Mesendoderm (in vitro differentiated cells): ENCODE data around the gene DACT1.
A peak's percentile ranks its signal among the peaks of the same experiment; 100 is the strongest.

Experiments
- DNase-seq: peaks from one replicate; pipeline ENCODE4 v3.0.0; 2013
- H2AK5ac ChIP-seq: 2 replicates; pipeline ENCODE4 v1.6.1; 2013; ENCODE audit warnings: low read length, inconsistent platforms
- H2BK120ac ChIP-seq: 2 replicates; pipeline ENCODE4 v1.6.1; 2013; ENCODE audit warnings: low read depth, mild to moderate bottlenecking, low read length, moderate library complexity, mixed read lengths
- H2BK15ac ChIP-seq: replicated peaks from 2 replicates; pipeline ENCODE4 v1.6.1; 2013; ENCODE audit warnings: low read depth, mild to moderate bottlenecking, moderate library complexity
- H2BK5ac ChIP-seq: 2 replicates; pipeline ENCODE4 v1.6.1; 2013; ENCODE audit warnings: low read length, inconsistent platforms
- H3K18ac ChIP-seq: 2 replicates; pipeline ENCODE4 v1.6.1; 2013; ENCODE audit warnings: mild to moderate bottlenecking, low read length, mixed read lengths
- H3K23ac ChIP-seq: one replicate; pipeline ENCODE4 v1.6.1; 2013; ENCODE audit warnings: low read length
- H3K27ac ChIP-seq: 2 replicates; pipeline ENCODE4 v1.5.1; 2013; ENCODE audit warnings: low read depth, mild to moderate bottlenecking, inconsistent platforms, low read length, moderate library complexity
- H3K27me3 ChIP-seq: 2 replicates; pipeline ENCODE4 v1.6.1; 2013; ENCODE audit warnings: low read length, control low read depth, mild to moderate bottlenecking, inconsistent platforms; ENCODE audit not compliant: insufficient read depth, poor library complexity
- H3K36me3 ChIP-seq: 2 replicates; pipeline ENCODE4 v1.6.1; 2013; ENCODE audit warnings: low read length, inconsistent platforms; ENCODE audit not compliant: control insufficient read depth, insufficient read depth
- H3K4ac ChIP-seq: one replicate; pipeline ENCODE4 v1.6.1; 2013; ENCODE audit warnings: low read depth, mild to moderate bottlenecking, low read length, moderate library complexity
- H3K4me1 ChIP-seq: 2 replicates; pipeline ENCODE4 v1.6.1; 2013; ENCODE audit warnings: low read depth, low read length, inconsistent platforms; ENCODE audit not compliant: control insufficient read depth
- H3K4me2 ChIP-seq: 2 replicates; pipeline ENCODE4 v1.6.1; 2013; ENCODE audit warnings: low read length
- H3K4me3 ChIP-seq: 2 replicates; pipeline ENCODE4 v1.5.1; 2013; ENCODE audit warnings: mild to moderate bottlenecking, low read length
- H3K56ac ChIP-seq: one replicate; pipeline ENCODE4 v1.6.1; 2013; ENCODE audit warnings: low read length
- H3K79me1 ChIP-seq: 2 replicates; pipeline ENCODE4 v1.6.1; 2013; ENCODE audit warnings: low read length, inconsistent platforms
- H3K79me2 ChIP-seq: 2 replicates; pipeline ENCODE4 v1.6.1; 2013; ENCODE audit warnings: mild to moderate bottlenecking, low read length; ENCODE audit not compliant: control insufficient read depth, insufficient read depth
- H3K9ac ChIP-seq: 2 replicates; pipeline ENCODE4 v1.6.1; 2013; ENCODE audit warnings: low read length, inconsistent platforms
- H4K5ac ChIP-seq: one replicate; pipeline ENCODE4 v1.6.1; 2013; ENCODE audit warnings: low read length
- H4K8ac ChIP-seq: one replicate; pipeline ENCODE4 v1.6.1; 2013; ENCODE audit warnings: low read depth, mild to moderate bottlenecking, control low read depth, low read length, moderate library complexity
- WGBS: extraction: QIAGEN DNeasy Blood & Tissue Kit; methylation state at CpG from one replicate; pipeline ENCODE4 v1.1.7; 2013; ENCODE audit warnings: low lambda C conversion rate, missing lambda C conversion rate; ENCODE audit not compliant: insufficient coverage; ENCODE audit errors: extremely low coverage; 5-methylcytosine and 5-hydroxymethylcytosine counted together

DACT1 gene

GRCh38 chr14:58663494-58664111, 25.8 kb downstream of the DACT1 start:
- Histone ChIP-seq H3K18ac (peak overlapping the region; percentile 61), H3K56ac (no peak overlapping the region), H3K27ac (peak overlapping the region; percentile 67), H4K8ac (no peak overlapping the region), H3K36me3 (no peaks in the 10 kb centered on the region), H3K4me1 (peaks cover 6% of the 10 kb centered on the region), H3K27me3 (no peaks in the 10 kb centered on the region), H4K5ac (no peak overlapping the region), H3K4me3 (no peak overlapping the region), H2AK5ac (peak overlapping the region; percentile 9), H3K23ac (no peak overlapping the region), H3K4me2 (no peak overlapping the region), H2BK120ac (no peak overlapping the region), H3K9ac (no peak overlapping the region), H3K4ac (no peak overlapping the region), H3K79me2 (no peaks in the 10 kb centered on the region), H2BK5ac (no peak overlapping the region), H3K79me1 (no peaks in the 10 kb centered on the region), H2BK15ac (no peak overlapping the region)
- DNase-seq, result peak; percentile 98
- WGBS, result no CpG with 5 or more reads among the region's 2 CpGs

DNA sequence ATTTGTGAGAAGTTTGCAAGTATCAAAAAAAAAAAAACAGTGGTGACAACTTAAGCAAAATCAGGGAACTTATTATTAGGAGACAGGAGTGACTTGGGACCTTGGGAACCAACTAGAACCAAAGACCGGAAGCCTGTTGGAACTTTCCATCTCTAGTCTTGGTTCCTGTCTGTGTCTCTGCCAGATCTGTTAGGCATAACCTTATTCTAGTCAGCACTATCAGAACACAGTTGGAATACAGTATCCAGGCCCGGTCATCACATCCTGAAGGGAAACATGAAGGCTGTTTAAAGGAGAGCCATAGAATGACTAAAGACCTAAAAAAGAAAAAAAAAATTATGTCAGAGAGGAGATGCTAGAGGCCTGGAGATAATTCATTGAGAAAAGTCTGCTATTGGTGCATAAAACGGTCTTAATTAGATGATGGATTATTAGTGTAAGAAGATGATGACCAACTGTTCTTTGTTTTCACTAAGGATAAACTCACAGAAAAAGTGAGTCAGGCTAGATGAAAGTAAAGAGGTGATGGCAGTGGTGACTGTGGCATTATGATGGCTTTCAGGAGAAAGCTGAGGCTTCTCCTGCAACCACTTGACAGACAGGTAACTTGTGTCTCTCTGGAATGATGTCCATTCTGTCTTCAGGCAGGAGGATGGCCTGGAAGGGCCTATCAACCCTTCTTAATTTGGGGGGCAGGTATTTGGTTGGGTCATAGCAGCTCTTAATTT, 28.2 kb downstream of the DACT1 start:
- Histone ChIP-seq H3K27me3 (no peaks in the 10 kb centered on the region), H3K4ac (peak overlapping the region; percentile 12), H2BK120ac (no peak overlapping the region), H2AK5ac (no peak overlapping the region), H2BK15ac (no peak overlapping the region), H3K27ac (no peak overlapping the region), H3K79me2 (no peaks in the 10 kb centered on the region), H3K18ac (peak overlapping the region; percentile 16), H4K5ac (no peak overlapping the region), H2BK5ac (no peak overlapping the region), H3K56ac (no peak overlapping the region), H3K9ac (no peak overlapping the region), H4K8ac (no peak overlapping the region), H3K23ac (no peak overlapping the region), H3K4me3 (no peak overlapping the region), H3K4me2 (no peak overlapping the region), H3K4me1 (peaks cover 10% of the 10 kb centered on the region), H3K79me1 (no peaks in the 10 kb centered on the region), H3K36me3 (no peaks in the 10 kb centered on the region)
- WGBS, result no CpG with 5 or more reads among the region's 3 CpGs
- no peak for DNase-seq

DNA sequence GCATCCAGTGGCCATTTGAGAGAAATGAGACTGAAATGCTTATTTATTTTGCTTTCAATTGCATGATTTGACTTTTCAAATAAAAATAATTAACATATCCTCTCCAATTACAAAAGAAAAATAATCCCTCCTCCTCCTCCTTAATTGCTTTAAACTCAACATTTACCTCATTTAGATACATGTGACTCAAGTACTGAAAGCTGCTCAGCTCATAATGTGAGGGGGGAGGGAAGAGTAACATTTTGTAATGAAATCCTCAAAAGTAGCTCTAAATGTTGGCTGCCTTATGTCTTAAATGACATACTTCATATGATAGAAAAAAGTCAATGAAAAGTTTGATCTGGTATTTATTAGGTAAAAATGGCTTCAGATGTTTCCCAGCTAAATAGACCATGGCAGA, 29.0 kb downstream of the DACT1 start:
- no peak overlapping the region for H2BK120ac ChIP-seq
- H3K18ac ChIP-seq, result no peak overlapping the region
- no peak overlapping the region for H3K56ac ChIP-seq
- H3K27ac ChIP-seq, result no peak overlapping the region
- no peak overlapping the region for H3K4me3 ChIP-seq
- H3K4me1 ChIP-seq, result peaks cover 10% of the 10 kb centered on the region
- no peak overlapping the region for H3K4me2 ChIP-seq
- H4K8ac ChIP-seq, result no peak overlapping the region
- no peaks in the 10 kb centered on the region for H3K27me3 ChIP-seq
- H4K5ac ChIP-seq, result no peak overlapping the region
- no peak overlapping the region for H2BK15ac ChIP-seq
- no peak overlapping the region for H2BK5ac ChIP-seq
- H3K9ac ChIP-seq, result no peak overlapping the region
- no peak overlapping the region for H2AK5ac ChIP-seq
- no peaks in the 10 kb centered on the region for H3K79me1 ChIP-seq
- no peak overlapping the region for H3K23ac ChIP-seq
- no peaks in the 10 kb centered on the region for H3K79me2 ChIP-seq
- DNase-seq, result no peak
- no peaks in the 10 kb centered on the region for H3K36me3 ChIP-seq
- no peak overlapping the region for H3K4ac ChIP-seq

- H3K4me3 ChIP-seq, result no peak overlapping the region
- H2BK15ac ChIP-seq, result no peak overlapping the region
- H3K9ac ChIP-seq, result no peak overlapping the region
- no peaks in the 10 kb centered on the region for H3K79me2 ChIP-seq
- H2BK120ac ChIP-seq, result no peak overlapping the region
- H3K4me2 ChIP-seq, result no peak overlapping the region
- no peak overlapping the region for H4K8ac ChIP-seq
- H3K4me1 ChIP-seq, result peaks cover 10% of the 10 kb centered on the region
- DNase-seq, result no peak
- no peak overlapping the region for H2AK5ac ChIP-seq
- no peak overlapping the region for H3K4ac ChIP-seq
- H4K5ac ChIP-seq, result no peak overlapping the region
- H3K56ac ChIP-seq, result no peak overlapping the region
- H3K18ac ChIP-seq, result no peak overlapping the region
- H3K27me3 ChIP-seq, result no peaks in the 10 kb centered on the region
- WGBS, result no CpG with 5 or more reads among the region's 5 CpGs
- no peak overlapping the region for H3K27ac ChIP-seq
- no peaks in the 10 kb centered on the region for H3K79me1 ChIP-seq
- H3K23ac ChIP-seq, result no peak overlapping the region
- H3K36me3 ChIP-seq, result no peaks in the 10 kb centered on the region
- H2BK5ac ChIP-seq, result no peak overlapping the region
These were observed 30.1 kb downstream of the DACT1 start for GRCh38 chr14:58667900-58668299.

DNA sequence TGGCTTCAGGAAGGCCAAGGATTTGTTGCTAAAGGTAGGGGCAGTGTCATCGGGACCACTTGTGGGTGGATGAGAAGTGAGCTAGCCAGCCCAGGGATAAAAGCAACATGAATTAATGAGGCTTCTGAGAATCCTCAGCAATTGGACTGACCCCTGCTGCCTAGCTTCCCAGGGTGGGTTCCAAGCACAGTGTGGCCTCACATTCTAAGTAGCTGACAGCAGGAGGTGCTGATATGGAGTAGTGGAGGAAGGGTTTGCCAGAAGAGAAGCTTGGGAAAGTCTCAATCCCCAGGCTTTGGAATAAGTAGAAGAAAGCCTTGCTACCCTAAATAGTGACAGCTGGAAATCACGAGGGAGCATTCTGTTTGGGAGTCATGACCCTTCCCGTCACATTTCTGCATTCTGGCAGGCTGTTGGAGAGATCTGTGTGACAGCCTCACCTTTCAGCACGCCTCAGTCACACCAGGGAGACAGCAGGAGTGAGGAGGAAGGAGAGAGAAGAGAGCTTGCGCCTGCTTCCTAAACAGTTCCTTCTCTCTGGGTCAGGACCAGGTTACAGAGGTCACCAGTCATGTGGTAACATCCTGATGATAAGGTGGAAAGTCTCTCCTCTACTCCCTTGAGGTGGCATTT, 31.2 kb downstream of the DACT1 start:
- Histone ChIP-seq H3K79me2 (no peaks in the 10 kb centered on the region), H3K27ac (no peak overlapping the region), H4K8ac (no peak overlapping the region), H4K5ac (no peak overlapping the region), H3K4me1 (peaks cover 8% of the 10 kb centered on the region), H3K79me1 (no peaks in the 10 kb centered on the region), H3K56ac (peak overlapping the region; percentile 56), H3K18ac (no peak overlapping the region), H3K36me3 (no peaks in the 10 kb centered on the region), H2AK5ac (no peak overlapping the region), H3K4ac (no peak overlapping the region), H3K4me2 (no peak overlapping the region), H3K9ac (no peak overlapping the region), H3K4me3 (no peak overlapping the region), H2BK5ac (no peak overlapping the region), H3K23ac (no peak overlapping the region), H3K27me3 (no peaks in the 10 kb centered on the region), H2BK120ac (no peak overlapping the region), H2BK15ac (no peak overlapping the region)
- DNase-seq, result peak; percentile 89
- WGBS, result no CpG with 5 or more reads among the region's 5 CpGs
